Peyer's patch (tissue), 4 donors: ENCODE measurements around the gene CSNK1G1. TPM values are rescaled to one million over a fixed set of nuclear protein-coding genes. Genes with fewer than 3 reads are reported as not detected.
A peak's percentile ranks its signal among the peaks of the same experiment; 100 is the strongest.
"Not testable (repeated sequence)": the region's sequence is repeated elsewhere in the genome, so short reads cannot be mapped to it uniquely, and the experiment has no call there.

Source experiments
- DNase-seq, 3 donors: peaks; one replicate each; pipeline ENCODE4 v3.0.0-alpha.2; 2017 to 2019
- H3K27ac ChIP-seq, 4 donors: fragments of 200-600 bp; sonication (generic); one replicate each; pipeline ENCODE4 v1.5.1; 2016 to 2019
- H3K27me3 ChIP-seq, 2 donors: fragments of 200-600 bp; sonication (generic); one replicate each; pipeline ENCODE4 v1.5.1; 2019
- H3K36me3 ChIP-seq, 3 donors: fragments of 200-600 bp; sonication (generic); one replicate each; pipeline ENCODE4 v1.5.1; 2016 to 2019
- H3K4me1 ChIP-seq, 4 donors: fragments of 200-600 bp; sonication (generic); one replicate each; pipeline ENCODE4 v1.5.1; 2016 to 2019
- H3K4me3 ChIP-seq, 4 donors: fragments of 200-600 bp; sonication (generic); 1 replicate in 3 of 4; 2 replicates in 1 of 4; pipeline ENCODE4 v1.5.1; 2016 to 2019; ENCODE audit warnings: mild to moderate bottlenecking in 1 of 4
- H3K9me3 ChIP-seq, 4 donors: fragments of 200-600 bp; sonication (generic); one replicate each; pipeline ENCODE4 v1.5.1; 2016 to 2019; ENCODE audit warnings: mild to moderate bottlenecking in 1 of 4
- CTCF ChIP-seq, 6 experiments: fragments of 450-650 bp in 4 of 6; fragments of 200-600 bp in 2 of 6; sonication (generic) in 1 of 6; IDR thresholded peaks; one replicate each; pipeline ENCODE4 v1.5.1; 2017 to 2019; ENCODE audit warnings: antibody characterized with exemption in 6 of 6, mild to moderate bottlenecking in 3 of 6, moderate library complexity in 1 of 6
- POLR2A ChIP-seq, 2 donors: fragments of 450-650 bp; IDR thresholded peaks; one replicate each; pipeline ENCODE4 v1.5.1; 2017; ENCODE audit warnings: antibody characterized with exemption in 2 of 2, mild to moderate bottlenecking in 2 of 2, moderate library complexity in 2 of 2
- total RNA-seq, 4 donors: library from RNA; depleted of rRNA; stranded (reverse); fragments of >200 nt; gene quantifications; one replicate each; pipeline ENCODE4 v1.1.0, GENCODE V29; 2016

Gene CSNK1G1
- total RNA-seq, 4 donors from 2014 or later: 12.3 to 36.5 (median 24.2) TPM

DNA sequence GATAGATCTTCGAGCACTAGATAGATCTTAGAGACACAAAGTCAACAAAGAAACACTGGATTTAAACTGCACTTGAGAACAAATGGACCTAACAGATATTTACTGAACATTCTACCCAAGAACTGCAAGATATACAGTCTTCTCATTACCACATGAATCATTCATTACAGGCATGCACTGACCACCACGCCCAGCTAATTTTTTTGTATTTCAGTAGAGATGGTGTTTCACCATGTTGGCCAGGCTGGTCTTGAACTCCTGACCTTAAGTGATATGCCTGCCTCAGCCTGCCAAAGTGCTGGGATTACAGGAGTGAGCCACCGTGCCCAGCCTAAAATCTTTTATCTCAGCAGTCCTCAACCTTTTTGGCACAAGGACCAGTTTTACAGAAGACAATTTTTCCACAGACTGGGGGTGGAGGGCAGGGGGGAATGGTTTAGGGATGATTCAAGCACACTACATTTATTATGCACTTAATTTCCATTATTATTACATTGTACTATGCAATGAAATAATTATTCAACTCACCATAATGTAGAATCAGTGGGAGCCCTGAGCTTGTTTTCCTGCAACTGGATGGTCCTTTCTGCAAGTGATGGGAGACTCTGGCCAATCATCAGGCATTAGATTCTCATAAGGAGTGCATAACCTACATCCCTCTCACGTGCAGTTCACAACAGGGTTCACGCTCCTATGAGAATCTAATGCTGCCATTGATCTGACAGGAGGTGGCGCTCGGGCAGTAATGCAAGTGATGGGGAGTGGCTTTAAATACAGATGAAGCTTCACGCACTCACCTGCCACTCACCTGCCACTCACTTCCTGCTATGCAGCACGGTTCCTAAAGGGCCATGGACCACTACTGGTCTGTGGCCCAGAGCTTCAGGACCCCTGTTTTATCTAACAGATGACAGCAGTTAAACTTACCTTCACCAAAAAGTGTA, 21.7 kb downstream of the CSNK1G1 start:
- Histone ChIP-seq H3K27ac (no peak overlapping the region), H3K27me3 (no peaks in the 10 kb centered on the region), H3K9me3 (no peaks in the 10 kb centered on the region), H3K36me3 (no peaks in the 10 kb centered on the region), H3K4me3 (no peak overlapping the region), H3K4me1 (no peaks in the 10 kb centered on the region)
- peak; percentile 29 to 73 (median 66) for DNase-seq
- TF ChIP-seq CTCF (IDR thresholded peaks at IDR 0.05): peak in 3 of 6 experiments; percentile 27 to 41 (median 34)
- no peak for TF ChIP-seq POLR2A (IDR thresholded peaks at IDR 0.05)

GRCh38 chr15:64333516-64333915, 22.5 kb downstream of the CSNK1G1 start:
- no peaks in the 10 kb centered on the region for H3K4me1 ChIP-seq
- no peaks in the 10 kb centered on the region for H3K36me3 ChIP-seq
- no peaks in the 10 kb centered on the region for H3K27me3 ChIP-seq
- H3K27ac ChIP-seq: no peak overlapping the region
- no peaks in the 10 kb centered on the region for H3K9me3 ChIP-seq
- no peak for TF ChIP-seq POLR2A (IDR thresholded peaks at IDR 0.05)
- no peak for TF ChIP-seq CTCF (IDR thresholded peaks at IDR 0.05)
- no peak overlapping the region for H3K4me3 ChIP-seq
- DNase-seq: no peak

DNA sequence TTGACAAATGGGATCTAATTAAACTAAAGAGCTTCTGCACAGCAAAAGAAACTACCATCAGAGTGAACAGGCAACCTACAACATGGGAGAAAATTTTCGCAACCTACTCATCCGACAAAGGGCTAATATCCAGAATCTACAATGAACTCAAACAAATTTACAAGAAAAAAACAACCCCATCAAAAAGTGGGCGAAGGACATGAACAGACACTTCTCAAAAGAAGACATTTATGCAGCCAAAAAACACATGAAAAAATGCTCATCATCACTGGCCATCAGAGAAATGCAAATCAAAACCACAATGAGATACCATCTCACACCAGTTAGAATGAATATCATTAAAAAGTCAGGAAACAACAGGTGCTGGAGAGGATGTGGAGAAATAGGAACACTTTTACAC, 24.3 kb downstream of the CSNK1G1 start:
- H3K27ac ChIP-seq, H3K9me3 ChIP-seq, H3K4me3 ChIP-seq, H3K27me3 ChIP-seq, H3K4me1 ChIP-seq, DNase-seq, H3K36me3 ChIP-seq: not testable (repeated sequence)

DNA sequence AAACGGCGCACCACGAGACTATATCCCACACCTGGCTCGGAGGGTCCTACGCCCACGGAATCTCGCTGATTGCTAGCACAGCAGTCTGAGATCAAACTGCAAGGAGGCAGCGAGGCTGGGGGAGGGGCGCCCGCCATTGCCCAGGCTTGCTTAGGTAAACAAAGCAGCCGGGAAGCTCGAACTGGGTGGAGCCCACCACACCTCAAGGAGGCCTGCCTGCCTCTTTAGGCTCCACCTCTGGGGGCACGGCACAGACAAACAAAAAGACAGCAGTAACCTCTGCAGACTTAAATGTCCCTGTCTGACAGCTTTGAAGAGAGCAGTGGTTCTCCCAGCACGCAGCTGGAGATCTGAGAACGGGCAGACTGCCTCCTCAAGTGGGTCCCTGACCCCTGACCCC, 29.0 kb downstream of the CSNK1G1 start:
- not testable (repeated sequence) for DNase-seq, H3K4me1 ChIP-seq, H3K27ac ChIP-seq, H3K27me3 ChIP-seq, H3K4me3 ChIP-seq, H3K9me3 ChIP-seq, H3K36me3 ChIP-seq

- not testable (repeated sequence) for H3K9me3 ChIP-seq, DNase-seq, H3K4me3 ChIP-seq, H3K27me3 ChIP-seq, H3K36me3 ChIP-seq, H3K4me1 ChIP-seq, H3K27ac ChIP-seq
Observed at GRCh38 chr15:64326458-64326857, 29.5 kb downstream of the CSNK1G1 start.

GRCh38 chr15:64324165-64324877, 31.7 kb downstream of the CSNK1G1 start:
- Histone ChIP-seq H3K9me3 (no peaks in the 10 kb centered on the region), H3K4me3 (no peak overlapping the region), H3K27ac (no peak overlapping the region), H3K4me1 (no peaks in the 10 kb centered on the region), H3K27me3 (no peaks in the 10 kb centered on the region), H3K36me3 (no peaks in the 10 kb centered on the region)
- TF ChIP-seq POLR2A (IDR thresholded peaks at IDR 0.05): no peak
- TF ChIP-seq CTCF (IDR thresholded peaks at IDR 0.05): no peak
- no peak for DNase-seq

DNA sequence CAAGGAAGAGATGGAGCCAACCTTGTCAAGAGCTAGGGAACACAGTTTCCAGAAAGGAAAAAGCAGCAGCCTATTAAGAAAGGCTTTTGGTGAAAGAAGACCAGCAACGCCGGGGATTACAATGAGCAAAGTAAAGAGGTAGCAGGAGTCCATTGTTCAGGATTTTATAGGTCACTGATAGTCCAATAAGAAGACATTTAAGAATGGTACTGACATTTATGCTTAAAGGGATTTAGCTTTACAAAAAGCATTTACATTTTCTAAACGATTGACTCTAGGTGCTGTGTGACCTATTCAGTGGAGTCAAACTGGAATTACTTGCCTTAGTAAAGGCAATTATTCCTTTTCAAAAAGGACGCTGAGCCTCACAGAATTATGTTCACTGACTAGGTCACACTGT, 40.8 kb downstream of the CSNK1G1 start:
- no peak for DNase-seq
- H3K27me3 ChIP-seq: no peaks in the 10 kb centered on the region
- H3K9me3 ChIP-seq: no peaks in the 10 kb centered on the region
- no peaks in the 10 kb centered on the region for H3K4me1 ChIP-seq
- TF ChIP-seq CTCF (IDR thresholded peaks at IDR 0.05) (no peak), POLR2A (IDR thresholded peaks at IDR 0.05) (no peak)
- no peaks in the 10 kb centered on the region for H3K36me3 ChIP-seq
- no peak overlapping the region for H3K4me3 ChIP-seq
- H3K27ac ChIP-seq: no peak overlapping the region
